Liver (tissue), 9 donors: ENCODE measurements around the gene SUCLG2. TPM values are rescaled to one million over a fixed set of nuclear protein-coding genes. Genes with fewer than 3 reads are reported as not detected.

ENCODE experiments used
- DNase-seq: peaks from one replicate; pipeline ENCODE4 v3.0.0-alpha.2; 2017; ENCODE audit warnings: low spot score
- H3K27ac ChIP-seq, 2 donors: one replicate each; pipeline ENCODE4 v1.7.0; 2013; ENCODE audit warnings: inconsistent platforms in 2 of 2, low read length in 2 of 2, control low read depth in 1 of 2, low read depth in 1 of 2, mild to moderate bottlenecking in 1 of 2
- H3K27me3 ChIP-seq, 4 donors: one replicate each; pipeline versions ENCODE4 v1.6.1 to v1.7.0; 2013; ENCODE audit warnings: low read length in 3 of 4, inconsistent platforms in 1 of 4, mild to moderate bottlenecking in 1 of 4, moderate library complexity in 1 of 4; ENCODE audit not compliant: control insufficient read depth in 4 of 4, insufficient read depth in 4 of 4
- H3K36me3 ChIP-seq, 4 donors: one replicate each; pipeline versions ENCODE4 v1.6.1 to v1.7.0; 2013; ENCODE audit warnings: low read length in 3 of 4, mild to moderate bottlenecking in 3 of 4, low read depth in 1 of 4, moderate library complexity in 1 of 4; ENCODE audit not compliant: control insufficient read depth in 4 of 4, insufficient read depth in 3 of 4
- H3K4me1 ChIP-seq, 4 donors: one replicate each; pipeline versions ENCODE4 v1.6.1 to v1.7.0; 2013; ENCODE audit warnings: low read length in 3 of 4, mild to moderate bottlenecking in 3 of 4, moderate library complexity in 1 of 4; ENCODE audit not compliant: control insufficient read depth in 4 of 4, insufficient read depth in 4 of 4
- H3K4me3 ChIP-seq, 3 donors: one replicate each; pipeline versions ENCODE4 v1.6.1 to v1.7.0; 2013; ENCODE audit warnings: low read length in 3 of 3, control low read depth in 1 of 3, low read depth in 1 of 3, mild to moderate bottlenecking in 1 of 3
- H3K9ac ChIP-seq, 2 donors: one replicate each; pipeline ENCODE4 v1.7.0; 2013; ENCODE audit warnings: low read length in 2 of 2, mild to moderate bottlenecking in 2 of 2, moderate library complexity in 2 of 2, control low read depth in 1 of 2, low read depth in 1 of 2
- H3K9me3 ChIP-seq, 4 donors: one replicate each; pipeline versions ENCODE4 v1.6.1 to v1.7.0; 2013; ENCODE audit warnings: low read length in 3 of 4; ENCODE audit not compliant: control insufficient read depth in 4 of 4
- EGR1 ChIP-seq, 2 donors: IDR thresholded peaks; 2 replicates each; pipeline ENCODE4 v1.6.1; 2016 to 2018; ENCODE audit warnings: antibody characterized with exemption in 2 of 2, low read depth in 2 of 2
- FOXA1 ChIP-seq: IDR thresholded peaks from 2 replicates; pipeline ENCODE4 v1.6.1; 2016; ENCODE audit warnings: antibody characterized with exemption
- FOXA2 ChIP-seq: IDR thresholded peaks from 2 replicates; pipeline ENCODE4 v1.6.1; 2016; ENCODE audit warnings: antibody characterized with exemption
- GABPA ChIP-seq, 2 donors: IDR thresholded peaks in 1 of 2; conservative IDR thresholded peaks in 1 of 2; 2 replicates each; pipeline ENCODE4 v1.6.1; 2016; ENCODE audit warnings: antibody characterized with exemption in 2 of 2, mild to moderate bottlenecking in 1 of 2, moderate library complexity in 1 of 2
- HNF4A ChIP-seq, 2 donors: conservative IDR thresholded peaks; 2 replicates each; pipeline ENCODE4 v1.6.1; 2016; ENCODE audit warnings: antibody characterized with exemption in 2 of 2, mild to moderate bottlenecking in 2 of 2
- HNF4G ChIP-seq: IDR thresholded peaks from 2 replicates; pipeline ENCODE4 v1.6.1; 2016; ENCODE audit warnings: antibody characterized with exemption
- JUND ChIP-seq, 2 donors: IDR thresholded peaks; 2 replicates each; pipeline ENCODE4 v1.6.1; 2016; ENCODE audit warnings: antibody characterized with exemption in 2 of 2
- NR2F2 ChIP-seq: IDR thresholded peaks from 2 replicates; pipeline ENCODE4 v1.6.1; 2016; ENCODE audit warnings: antibody characterized with exemption
- RAD21 ChIP-seq, 2 donors: IDR thresholded peaks; 2 replicates each; pipeline ENCODE4 v1.6.1; 2016; ENCODE audit warnings: antibody characterized with exemption in 2 of 2, mild to moderate bottlenecking in 2 of 2
- RXRA ChIP-seq, 2 donors: IDR thresholded peaks; 2 replicates each; pipeline ENCODE4 v1.6.1; 2017 to 2018; ENCODE audit warnings: antibody characterized with exemption in 2 of 2, mild to moderate bottlenecking in 1 of 2
- SP1 ChIP-seq: IDR thresholded peaks from 2 replicates; pipeline ENCODE4 v1.6.1; 2018; ENCODE audit warnings: antibody characterized with exemption, mild to moderate bottlenecking
- TAF1 ChIP-seq: conservative IDR thresholded peaks from 2 replicates; pipeline ENCODE4 v1.6.1; 2016; ENCODE audit warnings: antibody characterized with exemption, mild to moderate bottlenecking
- YY1 ChIP-seq: IDR thresholded peaks from 2 replicates; pipeline ENCODE4 v1.6.1; 2016; ENCODE audit warnings: antibody characterized with exemption, mild to moderate bottlenecking
- WGBS: extraction: QIAGEN DNeasy Blood & Tissue Kit; methylation state at CpG from one replicate; pipeline ENCODE4 v1.1.7; 2013; 5-methylcytosine and 5-hydroxymethylcytosine counted together
- polyA plus RNA-seq, 2 donors: library from polyadenylated mRNA; stranded (reverse) in 1 of 2; unstranded in 1 of 2; fragments of 200-250 nt in 1 of 2; fragments of >200 nt in 1 of 2; fragmentation: Nextera tagmentation in 1 of 2; extraction: Ambion mirVana in 1 of 2; gene quantifications; one replicate each; pipeline versions ENCODE4 v1.2.1 to v1.2.3, GENCODE V29; 2013 to 2015
- total RNA-seq, 2 donors: library from RNA; depleted of rRNA; stranded (reverse); fragments of >200 nt; gene quantifications; one replicate each; pipeline ENCODE4 v1.2.3, GENCODE V29; 2014
- TF ChIP-seq, protein P1 (sequence below): fragments of 150-350 bp; IDR thresholded peaks from 2 replicates; pipeline ENCODE4 v1.5.1; 2017; ENCODE audit warnings: improper control_type of control experiment, low read depth, low read length; ENCODE audit not compliant: missing input control
- TF ChIP-seq, protein P2 (sequence below): IDR thresholded peaks from 2 replicates; pipeline ENCODE4 v1.6.1; 2016; ENCODE audit warnings: antibody characterized with exemption, mild to moderate bottlenecking
- TF ChIP-seq, protein P3 (sequence below): IDR thresholded peaks from 2 replicates; pipeline ENCODE4 v1.6.1; 2016; ENCODE audit warnings: antibody characterized with exemption
- TF ChIP-seq, protein P4 (sequence below): IDR thresholded peaks from 2 replicates; pipeline ENCODE4 v1.6.1; 2016; ENCODE audit warnings: antibody characterized with exemption
- TF ChIP-seq, protein P5 (sequence below): IDR thresholded peaks from 2 replicates; pipeline ENCODE4 v1.6.1; 2016; ENCODE audit warnings: antibody characterized with exemption
- donor health status: healthy.
- donor health status: healthy.
- donor health status: healthy.
- donor health status: healthy.
- donor health status: healthy.

Gene SUCLG2
- total and polyA plus RNA-seq, 4 donors = 45.3 to 114 (median 92.8) TPM

DNA sequence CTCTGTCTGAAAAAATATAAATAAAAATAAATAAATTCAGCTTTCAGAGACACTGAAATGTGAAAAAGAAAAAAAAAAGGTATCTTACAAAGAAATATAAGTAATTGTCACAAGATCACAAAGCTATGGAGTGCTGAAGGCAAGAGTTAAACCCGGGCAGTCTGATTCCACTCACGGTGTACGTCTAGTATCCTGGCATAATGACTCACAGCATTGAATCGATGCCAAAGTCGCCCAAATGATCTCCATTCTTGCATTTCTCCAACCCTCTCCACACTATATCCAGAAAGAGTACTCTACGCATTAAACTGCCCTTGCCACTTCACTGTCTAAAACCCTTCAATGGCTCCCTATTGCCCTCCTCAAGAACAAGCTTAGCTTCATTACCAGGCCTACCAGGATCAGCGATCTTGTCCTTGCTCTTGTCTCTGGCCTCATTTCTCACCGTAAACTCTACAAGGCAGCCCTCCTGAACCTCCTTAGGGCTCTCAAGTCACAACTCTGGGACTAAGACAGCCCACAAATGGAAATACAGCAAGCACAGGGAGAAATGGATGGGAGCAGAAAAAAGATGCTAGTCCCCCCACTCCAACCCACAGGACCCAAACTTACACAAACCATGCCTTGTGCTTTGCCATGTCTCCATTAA is 7.7 kb downstream of the SUCLG2 start:
- 72% methylated on average over 8 of the region's 8 CpGs for WGBS
- H3K4me1 ChIP-seq = peaks cover 14 to 45% (median 42%) of the 10 kb centered on the region in 4 donors

More for the DNA sequence above, 7.7 kb downstream of the SUCLG2 start:
- H3K9ac ChIP-seq = no peak overlapping the region
- H3K27ac ChIP-seq = peak overlapping the region; percentile 76 to 85
- TF ChIP-seq EGR1 (IDR thresholded peaks at IDR 0.05; ENCODE audit: low read depth in 2 of 2) (no peak), YY1 (no peak), FOXA1 (no peak), FOXA2 (no peak), RXRA (IDR thresholded peaks at IDR 0.05) (no peak), RAD21 (IDR thresholded peaks at IDR 0.05) (no peak), TAF1 (no peak), HNF4A (conservative IDR thresholded peaks at IDR 0.05) (no peak), GABPA (IDR thresholded peaks at IDR 0.05 in 1 of 2, conservative IDR thresholded peaks at IDR 0.05 in 1 of 2) (no peak), HNF4G (no peak), NR2F2 (no peak), SP1 (no peak), JUND (IDR thresholded peaks at IDR 0.05) (no peak)
- TF ChIP-seq, protein P1, sequence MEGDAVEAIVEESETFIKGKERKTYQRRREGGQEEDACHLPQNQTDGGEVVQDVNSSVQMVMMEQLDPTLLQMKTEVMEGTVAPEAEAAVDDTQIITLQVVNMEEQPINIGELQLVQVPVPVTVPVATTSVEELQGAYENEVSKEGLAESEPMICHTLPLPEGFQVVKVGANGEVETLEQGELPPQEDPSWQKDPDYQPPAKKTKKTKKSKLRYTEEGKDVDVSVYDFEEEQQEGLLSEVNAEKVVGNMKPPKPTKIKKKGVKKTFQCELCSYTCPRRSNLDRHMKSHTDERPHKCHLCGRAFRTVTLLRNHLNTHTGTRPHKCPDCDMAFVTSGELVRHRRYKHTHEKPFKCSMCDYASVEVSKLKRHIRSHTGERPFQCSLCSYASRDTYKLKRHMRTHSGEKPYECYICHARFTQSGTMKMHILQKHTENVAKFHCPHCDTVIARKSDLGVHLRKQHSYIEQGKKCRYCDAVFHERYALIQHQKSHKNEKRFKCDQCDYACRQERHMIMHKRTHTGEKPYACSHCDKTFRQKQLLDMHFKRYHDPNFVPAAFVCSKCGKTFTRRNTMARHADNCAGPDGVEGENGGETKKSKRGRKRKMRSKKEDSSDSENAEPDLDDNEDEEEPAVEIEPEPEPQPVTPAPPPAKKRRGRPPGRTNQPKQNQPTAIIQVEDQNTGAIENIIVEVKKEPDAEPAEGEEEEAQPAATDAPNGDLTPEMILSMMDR = no peak
- TF ChIP-seq, protein P2, sequence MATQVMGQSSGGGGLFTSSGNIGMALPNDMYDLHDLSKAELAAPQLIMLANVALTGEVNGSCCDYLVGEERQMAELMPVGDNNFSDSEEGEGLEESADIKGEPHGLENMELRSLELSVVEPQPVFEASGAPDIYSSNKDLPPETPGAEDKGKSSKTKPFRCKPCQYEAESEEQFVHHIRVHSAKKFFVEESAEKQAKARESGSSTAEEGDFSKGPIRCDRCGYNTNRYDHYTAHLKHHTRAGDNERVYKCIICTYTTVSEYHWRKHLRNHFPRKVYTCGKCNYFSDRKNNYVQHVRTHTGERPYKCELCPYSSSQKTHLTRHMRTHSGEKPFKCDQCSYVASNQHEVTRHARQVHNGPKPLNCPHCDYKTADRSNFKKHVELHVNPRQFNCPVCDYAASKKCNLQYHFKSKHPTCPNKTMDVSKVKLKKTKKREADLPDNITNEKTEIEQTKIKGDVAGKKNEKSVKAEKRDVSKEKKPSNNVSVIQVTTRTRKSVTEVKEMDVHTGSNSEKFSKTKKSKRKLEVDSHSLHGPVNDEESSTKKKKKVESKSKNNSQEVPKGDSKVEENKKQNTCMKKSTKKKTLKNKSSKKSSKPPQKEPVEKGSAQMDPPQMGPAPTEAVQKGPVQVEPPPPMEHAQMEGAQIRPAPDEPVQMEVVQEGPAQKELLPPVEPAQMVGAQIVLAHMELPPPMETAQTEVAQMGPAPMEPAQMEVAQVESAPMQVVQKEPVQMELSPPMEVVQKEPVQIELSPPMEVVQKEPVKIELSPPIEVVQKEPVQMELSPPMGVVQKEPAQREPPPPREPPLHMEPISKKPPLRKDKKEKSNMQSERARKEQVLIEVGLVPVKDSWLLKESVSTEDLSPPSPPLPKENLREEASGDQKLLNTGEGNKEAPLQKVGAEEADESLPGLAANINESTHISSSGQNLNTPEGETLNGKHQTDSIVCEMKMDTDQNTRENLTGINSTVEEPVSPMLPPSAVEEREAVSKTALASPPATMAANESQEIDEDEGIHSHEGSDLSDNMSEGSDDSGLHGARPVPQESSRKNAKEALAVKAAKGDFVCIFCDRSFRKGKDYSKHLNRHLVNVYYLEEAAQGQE = no peak
- TF ChIP-seq, protein P3, sequence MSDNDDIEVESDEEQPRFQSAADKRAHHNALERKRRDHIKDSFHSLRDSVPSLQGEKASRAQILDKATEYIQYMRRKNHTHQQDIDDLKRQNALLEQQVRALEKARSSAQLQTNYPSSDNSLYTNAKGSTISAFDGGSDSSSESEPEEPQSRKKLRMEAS = no peak
- TF ChIP-seq, protein P4, sequence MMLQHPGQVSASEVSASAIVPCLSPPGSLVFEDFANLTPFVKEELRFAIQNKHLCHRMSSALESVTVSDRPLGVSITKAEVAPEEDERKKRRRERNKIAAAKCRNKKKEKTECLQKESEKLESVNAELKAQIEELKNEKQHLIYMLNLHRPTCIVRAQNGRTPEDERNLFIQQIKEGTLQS = no peak
- TF ChIP-seq, protein P5, sequence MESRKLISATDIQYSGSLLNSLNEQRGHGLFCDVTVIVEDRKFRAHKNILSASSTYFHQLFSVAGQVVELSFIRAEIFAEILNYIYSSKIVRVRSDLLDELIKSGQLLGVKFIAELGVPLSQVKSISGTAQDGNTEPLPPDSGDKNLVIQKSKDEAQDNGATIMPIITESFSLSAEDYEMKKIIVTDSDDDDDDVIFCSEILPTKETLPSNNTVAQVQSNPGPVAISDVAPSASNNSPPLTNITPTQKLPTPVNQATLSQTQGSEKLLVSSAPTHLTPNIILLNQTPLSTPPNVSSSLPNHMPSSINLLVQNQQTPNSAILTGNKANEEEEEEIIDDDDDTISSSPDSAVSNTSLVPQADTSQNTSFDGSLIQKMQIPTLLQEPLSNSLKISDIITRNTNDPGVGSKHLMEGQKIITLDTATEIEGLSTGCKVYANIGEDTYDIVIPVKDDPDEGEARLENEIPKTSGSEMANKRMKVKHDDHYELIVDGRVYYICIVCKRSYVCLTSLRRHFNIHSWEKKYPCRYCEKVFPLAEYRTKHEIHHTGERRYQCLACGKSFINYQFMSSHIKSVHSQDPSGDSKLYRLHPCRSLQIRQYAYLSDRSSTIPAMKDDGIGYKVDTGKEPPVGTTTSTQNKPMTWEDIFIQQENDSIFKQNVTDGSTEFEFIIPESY = no peak
- H3K9me3 ChIP-seq = no peaks in the 10 kb centered on the region
- no peaks in the 10 kb centered on the region for H3K27me3 ChIP-seq
- peaks cover 0 to 2% (median under 1%) of the 10 kb centered on the region in 4 donors for H3K36me3 ChIP-seq
- H3K4me3 ChIP-seq = no peak overlapping the region
- no peak for DNase-seq
